B cell (primary cell): Measurements from ENCODE around the gene ZBTB40.

Experiments used
- EZH2 ChIP-seq: IDR thresholded peaks from 2 replicates; pipeline ENCODE4 v1.6.1; 2012; ENCODE audit warnings: borderline replicate concordance, low read depth, mild to moderate bottlenecking, moderate library complexity, low read length; ENCODE audit not compliant: insufficient read depth, poor library complexity, severe bottlenecking
- TF ChIP-seq, protein P1 (sequence below): fragments of 200-600 bp; IDR thresholded peaks from one replicate; pipeline ENCODE4 v1.8.0; 2022; ENCODE audit warnings: antibody characterized with exemption, mild to moderate bottlenecking

DNA sequence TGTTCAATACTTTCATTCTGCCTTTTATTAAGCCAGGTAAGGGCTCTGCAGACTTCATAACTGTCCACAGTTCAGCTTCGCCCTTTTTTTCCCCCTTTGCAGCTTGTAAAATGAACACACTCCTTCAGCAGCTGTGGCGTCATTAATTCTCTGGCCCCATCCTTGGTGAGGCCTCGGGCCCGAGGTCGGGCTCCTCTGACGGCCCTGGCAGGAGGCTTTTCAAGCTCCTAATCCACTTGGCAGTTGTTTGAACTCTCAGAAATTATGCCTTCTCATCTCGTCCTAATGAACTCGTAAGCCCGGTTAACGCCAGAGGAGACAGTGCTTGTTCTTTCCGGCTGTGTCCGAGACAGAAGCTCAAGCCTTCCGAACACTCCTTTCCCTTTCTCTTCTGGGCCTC, 93.5 kb downstream of the ZBTB40 start:
- TF ChIP-seq, protein P1, sequence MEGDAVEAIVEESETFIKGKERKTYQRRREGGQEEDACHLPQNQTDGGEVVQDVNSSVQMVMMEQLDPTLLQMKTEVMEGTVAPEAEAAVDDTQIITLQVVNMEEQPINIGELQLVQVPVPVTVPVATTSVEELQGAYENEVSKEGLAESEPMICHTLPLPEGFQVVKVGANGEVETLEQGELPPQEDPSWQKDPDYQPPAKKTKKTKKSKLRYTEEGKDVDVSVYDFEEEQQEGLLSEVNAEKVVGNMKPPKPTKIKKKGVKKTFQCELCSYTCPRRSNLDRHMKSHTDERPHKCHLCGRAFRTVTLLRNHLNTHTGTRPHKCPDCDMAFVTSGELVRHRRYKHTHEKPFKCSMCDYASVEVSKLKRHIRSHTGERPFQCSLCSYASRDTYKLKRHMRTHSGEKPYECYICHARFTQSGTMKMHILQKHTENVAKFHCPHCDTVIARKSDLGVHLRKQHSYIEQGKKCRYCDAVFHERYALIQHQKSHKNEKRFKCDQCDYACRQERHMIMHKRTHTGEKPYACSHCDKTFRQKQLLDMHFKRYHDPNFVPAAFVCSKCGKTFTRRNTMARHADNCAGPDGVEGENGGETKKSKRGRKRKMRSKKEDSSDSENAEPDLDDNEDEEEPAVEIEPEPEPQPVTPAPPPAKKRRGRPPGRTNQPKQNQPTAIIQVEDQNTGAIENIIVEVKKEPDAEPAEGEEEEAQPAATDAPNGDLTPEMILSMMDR = no peak
- no peak for TF ChIP-seq EZH2
